ENCODE measurements around the gene HOXA9.

- TF ChIP-seq CTCF (IDR thresholded peaks at IDR 0.05) (no peak), POLR2A (IDR thresholded peaks at IDR 0.05) (no peak), EP300 (IDR thresholded peaks at IDR 0.05) (no peak)
Observed at GRCh38 chr7:27201580-27202017, 36.3 kb upstream of the HOXA9 start.

Data from sigmoid colon (tissue), 4 donors.